T-cell (primary cell): Measurements from ENCODE around the gene SHISA6. TPM values are rescaled to one million over a fixed set of nuclear protein-coding genes. Genes with fewer than 3 reads are reported as not detected.

Experiments
- ATAC-seq, 4 experiments: fragments of 200-7000 bp in 3 of 4; fragments of 150-1000 bp in 1 of 4; cut with Tn5 transposase; replicated peaks in 1 of 4; 1 replicate in 3 of 4; 2 replicates in 1 of 4; pipeline ENCODE4 v1.10.0; 2021; ENCODE audit warnings: moderate library complexity in 3 of 4, mild to moderate bottlenecking in 2 of 4, moderate number of reproducible peaks in 1 of 4
- CTCF ChIA-PET, 2 donors: fragments of 300-600 bp; sonication (Branson Sonifier 250); formaldehyde crosslinking; loops; one replicate each; lab custom pipeline; 2022; ENCODE audit warnings: antibody characterized with exemption in 2 of 2; lab: Charles Lee
- POLR2A ChIA-PET, 2 donors: fragments of 300-600 bp; sonication (Branson Sonifier 250); formaldehyde crosslinking; loops; one replicate each; lab custom pipeline; 2022; ENCODE audit warnings: antibody characterized with exemption in 2 of 2; lab: Charles Lee
- DNase-seq, 35 experiments: peaks; one replicate each; pipeline versions ENCODE4 v3.0.0 to v3.0.0-alpha.2; 2013 to 2023
- H3K27ac ChIP-seq: one replicate; pipeline ENCODE4 v1.5.1; 2013; ENCODE audit warnings: low read length
- H3K27me3 ChIP-seq, 2 experiments: replicated peaks in 1 of 2; 1 replicate in 1 of 2; 2 replicates in 1 of 2; pipeline versions ENCODE4 v1.6.1 to v1.7.0; 2013; ENCODE audit warnings: low read length in 1 of 2, mixed read lengths in 1 of 2; ENCODE audit not compliant: control insufficient read depth in 2 of 2, insufficient read depth in 2 of 2; ENCODE audit errors: extremely low read depth in 1 of 2
- H3K36me3 ChIP-seq, 2 donors: 1 replicate in 1 of 2; 2 replicates in 1 of 2; pipeline versions ENCODE4 v1.6.1 to v1.7.0; 2013; ENCODE audit warnings: low read length in 1 of 2; ENCODE audit not compliant: control insufficient read depth in 2 of 2, insufficient read depth in 1 of 2; ENCODE audit errors: extremely low read depth in 1 of 2
- H3K4me1 ChIP-seq, 2 experiments: 1 replicate in 1 of 2; 2 replicates in 1 of 2; pipeline versions ENCODE4 v1.6.1 to v1.7.0; 2013; ENCODE audit warnings: low read length in 2 of 2, mixed read lengths in 1 of 2; ENCODE audit not compliant: insufficient read depth in 2 of 2, control insufficient read depth in 1 of 2; ENCODE audit errors: extremely low read depth in 1 of 2
- H3K4me3 ChIP-seq, 2 donors: 1 replicate in 1 of 2; 2 replicates in 1 of 2; pipeline versions ENCODE4 v1.5.1 to v1.7.0; 2013; ENCODE audit warnings: mild to moderate bottlenecking in 2 of 2, low read length in 1 of 2, moderate library complexity in 1 of 2; ENCODE audit not compliant: control insufficient read depth in 1 of 2; ENCODE audit errors: extremely low read depth in 1 of 2
- H3K9me3 ChIP-seq: 2 replicates; pipeline ENCODE4 v1.7.0; 2013
- H3K27ac Mint-ChIP-seq, 2 donors: one replicate each; pipeline ENCODE4 v1.8.0; 2020 to 2021; ENCODE audit warnings: mild to moderate bottlenecking in 2 of 2, mixed read lengths in 2 of 2
- H3K27me3 Mint-ChIP-seq, 2 donors: one replicate each; pipeline ENCODE4 v1.8.0; 2021 to 2022; ENCODE audit warnings: mixed read lengths in 2 of 2
- H3K36me3 Mint-ChIP-seq: one replicate; pipeline ENCODE4 v1.8.0; 2021; ENCODE audit warnings: mixed read lengths
- H3K4me1 Mint-ChIP-seq, 3 donors: one replicate each; pipeline ENCODE4 v1.8.0; 2020 to 2022; ENCODE audit warnings: mixed read lengths in 3 of 3, mild to moderate bottlenecking in 1 of 3
- H3K4me3 Mint-ChIP-seq, 3 donors: one replicate each; pipeline ENCODE4 v1.8.0; 2020 to 2022; ENCODE audit warnings: mild to moderate bottlenecking in 3 of 3, mixed read lengths in 3 of 3, moderate library complexity in 3 of 3
- H3K9me3 Mint-ChIP-seq, 3 donors: one replicate each; pipeline ENCODE4 v1.8.0; 2020 to 2022; ENCODE audit warnings: mixed read lengths in 3 of 3
- WGBS: methylation state at CpG from one replicate; pipeline ENCODE4 v1.1.5; 2013; ENCODE audit warnings: missing lambda C conversion rate; ENCODE audit not compliant: insufficient coverage; 5-methylcytosine and 5-hydroxymethylcytosine counted together
- total RNA-seq, 35 experiments: library from RNA in 6 of 35; stranded (reverse) in 6 of 35; fragments of 120-200 nt in 1 of 35; gene quantifications; one replicate each; pipeline versions ENCODE4 v1.2.1 to v1.2.4 and lab custom pipeline; 2013 to 2026

SHISA6 gene
- total RNA-seq, 5 donors from 2014 or later (not counting 1 experiment from before 2014, with no cell fraction given): not detected

DNA sequence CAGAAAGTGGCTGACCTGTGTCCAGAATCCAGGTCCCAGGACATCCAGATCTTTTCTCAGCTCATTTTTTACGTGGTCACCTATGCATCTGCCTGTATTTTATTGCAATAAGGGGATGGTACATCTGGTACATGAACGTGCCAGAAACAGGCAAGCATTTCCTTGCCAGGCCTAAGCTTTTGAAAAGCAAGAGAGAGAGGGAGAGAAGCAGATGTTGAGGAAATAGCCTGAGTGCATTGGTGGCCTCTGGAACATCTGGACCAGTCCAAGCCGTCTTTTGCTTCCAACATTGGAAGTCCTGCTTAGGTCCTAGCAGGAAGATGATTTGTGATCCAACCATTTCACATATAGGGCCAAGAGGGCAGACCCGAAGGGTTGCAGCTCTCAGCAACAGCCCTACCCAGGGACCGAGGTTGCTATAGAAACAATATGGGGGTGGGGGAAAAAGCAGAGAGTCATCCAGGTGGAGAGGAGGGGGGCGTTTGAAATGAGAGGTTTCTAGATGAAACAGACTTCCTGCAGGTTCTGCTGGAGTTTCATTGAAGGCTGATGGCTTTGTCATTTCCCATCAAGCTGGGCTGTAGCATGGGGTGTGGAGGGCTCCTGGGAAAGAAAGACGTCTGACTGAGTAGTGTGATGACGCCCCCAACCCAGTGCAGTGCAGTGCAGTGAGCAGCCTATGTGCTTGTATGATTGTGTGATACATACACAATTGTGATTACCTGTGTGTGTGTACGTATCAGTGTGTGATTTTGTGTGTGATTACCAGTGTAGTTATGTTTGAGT, 61.6 kb downstream of the SHISA6 start:
- Histone ChIP-seq H3K4me3 (no peak overlapping the region), H3K9me3 (no peaks in the 10 kb centered on the region), H3K4me1 (no peaks in the 10 kb centered on the region), H3K27me3 (peaks cover 0 to 3% of the 10 kb centered on the region in 2 experiments), H3K36me3 (no peaks in the 10 kb centered on the region), H3K27ac (no peak overlapping the region)
- Mint-ChIP-seq H3K27me3 (no peaks in the 10 kb centered on the region), H3K27ac (no peak overlapping the region), H3K4me3 (no peak overlapping the region), H3K4me1 (no peaks in the 10 kb centered on the region), H3K9me3 (peaks cover 2 to 5% (median 3%) of the 10 kb centered on the region in 3 donors), H3K36me3 (no peaks in the 10 kb centered on the region)
- DNase-seq (no peak), ATAC-seq (no peak)
- CTCF ChIA-PET: no interaction called here
- POLR2A ChIA-PET: no interaction called here
- 65% methylated on average over 7 of the region's 9 CpGs for WGBS

GRCh38 chr17:11303773-11304394, 62.9 kb downstream of the SHISA6 start:
- DNase-seq: no peak
- Mint-ChIP-seq H3K27me3 (no peaks in the 10 kb centered on the region), H3K36me3 (no peaks in the 10 kb centered on the region), H3K4me3 (no peak overlapping the region), H3K9me3 (peaks cover 2 to 5% (median 3%) of the 10 kb centered on the region in 3 donors), H3K4me1 (no peaks in the 10 kb centered on the region), H3K27ac (no peak overlapping the region)
- CTCF ChIA-PET: no interaction called here
- 80% methylated on average over 7 of the region's 12 CpGs for WGBS
- POLR2A ChIA-PET: no interaction called here
- H3K36me3 ChIP-seq: no peaks in the 10 kb centered on the region
- peaks cover 0 to 3% of the 10 kb centered on the region in 2 experiments for H3K27me3 ChIP-seq
- H3K4me3 ChIP-seq: no peak overlapping the region
- no peak for ATAC-seq
- no peaks in the 10 kb centered on the region for H3K9me3 ChIP-seq
- H3K27ac ChIP-seq: no peak overlapping the region
- no peaks in the 10 kb centered on the region for H3K4me1 ChIP-seq

DNA sequence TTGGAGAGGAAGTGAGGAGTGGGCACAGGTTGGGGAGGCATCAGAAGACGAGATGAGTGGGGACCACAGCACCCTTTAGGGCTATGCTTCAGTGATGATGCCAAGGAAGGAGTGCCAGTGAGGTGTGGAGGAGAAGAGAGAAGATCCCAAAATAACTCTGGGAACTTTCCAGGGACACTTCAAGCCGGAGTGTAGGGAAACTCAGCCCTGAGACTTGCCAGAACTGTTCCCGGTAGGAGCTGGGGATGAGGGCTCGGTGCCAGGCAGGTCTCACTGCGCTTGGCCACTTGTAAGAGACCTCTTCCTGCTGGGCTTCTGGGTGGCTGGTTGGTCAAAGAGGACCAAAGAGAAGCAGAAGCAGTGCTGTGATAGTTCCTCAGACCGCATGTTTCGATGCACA, 63.6 kb downstream of the SHISA6 start:
- no peaks in the 10 kb centered on the region for H3K4me1 ChIP-seq
- ATAC-seq (no peak), DNase-seq (no peak)
- POLR2A ChIA-PET: no interaction called here
- Mint-ChIP-seq H3K27me3 (no peaks in the 10 kb centered on the region), H3K27ac (no peak overlapping the region), H3K9me3 (peaks cover 2 to 5% (median 3%) of the 10 kb centered on the region in 3 donors), H3K36me3 (no peaks in the 10 kb centered on the region), H3K4me1 (no peaks in the 10 kb centered on the region), H3K4me3 (no peak overlapping the region)
- no peak overlapping the region for H3K27ac ChIP-seq
- H3K36me3 ChIP-seq: no peaks in the 10 kb centered on the region
- H3K4me3 ChIP-seq: no peak overlapping the region
- 80% methylated on average over 7 of the region's 7 CpGs for WGBS
- CTCF ChIA-PET: no interaction called here
- H3K9me3 ChIP-seq: no peaks in the 10 kb centered on the region
- H3K27me3 ChIP-seq: peaks cover 0 to 3% of the 10 kb centered on the region in 2 experiments

- H3K9me3 Mint-ChIP-seq: peaks cover 2 to 10% (median 3%) of the 10 kb centered on the region in 3 donors
- Histone ChIP-seq H3K9me3 (no peaks in the 10 kb centered on the region), H3K4me1 (no peaks in the 10 kb centered on the region), H3K4me3 (no peak overlapping the region), H3K36me3 (no peaks in the 10 kb centered on the region), H3K27ac (no peak overlapping the region), H3K27me3 (peaks cover 0 to 3% of the 10 kb centered on the region in 2 experiments)
- ChIA-PET CTCF (no interaction called here), POLR2A (no interaction called here)
- H3K27me3 Mint-ChIP-seq: no peaks in the 10 kb centered on the region
- DNase-seq (no peak), ATAC-seq (no peak)
- WGBS: 96% methylated on average over 9 of the region's 9 CpGs
- H3K27ac Mint-ChIP-seq: no peak overlapping the region
- H3K4me3 Mint-ChIP-seq: no peak overlapping the region
- H3K36me3 Mint-ChIP-seq: no peaks in the 10 kb centered on the region
- H3K4me1 Mint-ChIP-seq: no peaks in the 10 kb centered on the region
Measured at GRCh38 chr17:11305524-11305923, 64.5 kb downstream of the SHISA6 start.

GRCh38 chr17:11308531-11308930, 67.5 kb downstream of the SHISA6 start:
- Mint-ChIP-seq H3K27ac (no peak overlapping the region), H3K9me3 (peaks cover 2 to 10% (median 3%) of the 10 kb centered on the region in 3 donors), H3K27me3 (no peaks in the 10 kb centered on the region), H3K4me3 (no peak overlapping the region), H3K36me3 (no peaks in the 10 kb centered on the region), H3K4me1 (no peaks in the 10 kb centered on the region)
- Histone ChIP-seq H3K4me1 (no peaks in the 10 kb centered on the region), H3K27me3 (peaks cover 0 to 3% of the 10 kb centered on the region in 2 experiments), H3K4me3 (no peak overlapping the region), H3K36me3 (no peaks in the 10 kb centered on the region), H3K27ac (no peak overlapping the region), H3K9me3 (no peaks in the 10 kb centered on the region)
- no peak for ATAC-seq
- ChIA-PET POLR2A (no interaction called here), CTCF (no interaction called here)
- 83% methylated on average over 6 of the region's 7 CpGs for WGBS
- no peak for DNase-seq

DNA sequence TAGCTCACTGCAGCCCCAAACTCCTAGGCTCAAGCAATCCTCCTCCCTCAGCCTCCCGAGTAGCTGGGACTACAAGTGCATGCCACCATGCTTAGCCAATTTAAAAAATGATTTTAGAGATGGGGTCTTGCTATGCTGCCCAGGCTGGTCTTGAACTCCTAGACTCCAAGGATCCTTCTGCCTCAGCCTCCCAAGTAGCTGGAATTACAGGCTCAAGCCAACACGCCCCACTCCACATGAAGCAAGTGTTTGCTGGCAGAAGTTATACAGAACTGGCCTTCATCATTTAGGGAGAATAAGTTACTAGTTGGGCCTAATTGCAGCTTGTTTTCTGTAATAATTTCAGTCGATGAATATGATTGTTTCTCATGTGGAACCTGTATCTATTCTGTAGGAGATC, 68.0 kb downstream of the SHISA6 start:
- Histone ChIP-seq H3K4me1 (no peaks in the 10 kb centered on the region), H3K27ac (no peak overlapping the region), H3K9me3 (no peaks in the 10 kb centered on the region), H3K36me3 (no peaks in the 10 kb centered on the region), H3K27me3 (no peaks in the 10 kb centered on the region), H3K4me3 (no peak overlapping the region)
- WGBS: no CpG with 5 or more reads among the region's 3 CpGs
- H3K4me3 Mint-ChIP-seq: no peak overlapping the region
- no peak overlapping the region for H3K27ac Mint-ChIP-seq
- H3K36me3 Mint-ChIP-seq: no peaks in the 10 kb centered on the region
- ATAC-seq (no peak), DNase-seq (no peak)
- H3K27me3 Mint-ChIP-seq: no peaks in the 10 kb centered on the region
- H3K4me1 Mint-ChIP-seq: no peaks in the 10 kb centered on the region
- ChIA-PET POLR2A (interaction anchor here in 1 of 2 donors (0.5 kb wide), 1 partner anchor 9 kb away, joined by 5 read pairs; no protein-coding TSS in a partner anchor), CTCF (no interaction called here)
- H3K9me3 Mint-ChIP-seq: peaks cover 2 to 10% (median 3%) of the 10 kb centered on the region in 3 donors
